Kasumi-1 (cell line): ENCODE results near the gene CRYZ.
"Not testable (repeated sequence)": the region's sequence is repeated elsewhere in the genome, so short reads cannot be mapped to it uniquely, and the experiment has no call there.

ENCODE experiments used
- DNase-seq, 2 experiments: peaks; one replicate each; lab custom pipeline; 2025; lab: John Stamatoyannopoulos, UW

The CRYZ gene, protein sequence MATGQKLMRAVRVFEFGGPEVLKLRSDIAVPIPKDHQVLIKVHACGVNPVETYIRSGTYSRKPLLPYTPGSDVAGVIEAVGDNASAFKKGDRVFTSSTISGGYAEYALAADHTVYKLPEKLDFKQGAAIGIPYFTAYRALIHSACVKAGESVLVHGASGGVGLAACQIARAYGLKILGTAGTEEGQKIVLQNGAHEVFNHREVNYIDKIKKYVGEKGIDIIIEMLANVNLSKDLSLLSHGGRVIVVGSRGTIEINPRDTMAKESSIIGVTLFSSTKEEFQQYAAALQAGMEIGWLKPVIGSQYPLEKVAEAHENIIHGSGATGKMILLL

DNA sequence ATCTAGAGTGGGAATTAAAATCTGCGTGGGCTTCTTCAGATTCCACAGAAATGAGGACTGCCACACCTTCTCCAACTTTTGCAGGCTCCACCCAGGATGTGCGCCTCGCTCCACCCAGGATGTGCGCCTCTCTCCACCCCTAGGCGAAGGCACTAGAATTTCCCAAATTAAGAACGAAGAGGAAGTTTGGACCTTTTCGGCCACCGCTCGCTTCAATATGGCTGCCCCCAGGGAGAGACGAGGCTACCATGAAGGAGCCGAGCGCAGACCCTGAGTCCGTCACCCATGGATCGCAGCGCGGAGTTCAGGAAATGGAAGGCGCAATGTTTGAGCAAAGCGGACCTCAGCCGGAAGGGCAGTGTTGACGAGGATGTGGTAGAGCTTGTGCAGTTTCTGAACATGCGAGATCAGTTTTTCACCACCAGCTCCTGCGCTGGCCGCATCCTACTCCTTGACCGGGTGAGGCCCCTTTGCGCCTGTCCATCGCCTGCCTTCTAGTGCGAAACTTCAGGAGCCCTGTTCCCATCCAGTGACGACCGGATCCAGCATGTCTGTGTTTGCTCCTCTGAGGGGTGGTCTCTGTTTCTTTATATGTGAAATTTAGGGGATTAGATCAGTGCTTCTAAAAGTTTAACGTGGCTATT lies at the start of gene CRYZ, which contains the start of gene TYW3:
CRYZ (minus strand) TSS at position 91 of the 644 bp plus-strand sequence. CDS start 8,229 bp downstream, outside the sequence.
TYW3 (plus strand) TSS at position 193 of the 644 bp plus-strand sequence; CDS start at position 286, 93 bp downstream.
- DNase-seq: peak; percentile 94 to 96

GRCh38 chr1:74780594-74780993 lies 47.7 kb upstream of the CRYZ start:
- no peak for DNase-seq

DNA sequence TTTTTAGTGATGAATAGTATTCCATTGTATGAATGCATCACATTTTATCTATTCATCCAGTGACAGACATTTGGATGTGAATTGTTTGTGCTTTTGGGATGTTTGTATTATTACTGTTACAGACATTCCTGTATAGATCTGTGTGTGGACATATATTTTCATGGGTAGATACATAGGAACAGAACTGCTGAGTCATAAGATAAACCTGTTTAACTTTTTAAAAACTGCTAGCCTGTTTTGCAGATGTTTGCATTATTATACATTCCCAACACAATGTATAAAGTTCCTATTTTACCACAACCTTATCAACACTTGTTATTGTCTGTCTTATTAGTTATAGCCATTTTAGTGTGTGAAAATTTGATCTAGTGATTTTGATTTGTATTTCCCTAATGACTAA lies 46.9 kb upstream of the CRYZ start:
- no peak for DNase-seq

DNA sequence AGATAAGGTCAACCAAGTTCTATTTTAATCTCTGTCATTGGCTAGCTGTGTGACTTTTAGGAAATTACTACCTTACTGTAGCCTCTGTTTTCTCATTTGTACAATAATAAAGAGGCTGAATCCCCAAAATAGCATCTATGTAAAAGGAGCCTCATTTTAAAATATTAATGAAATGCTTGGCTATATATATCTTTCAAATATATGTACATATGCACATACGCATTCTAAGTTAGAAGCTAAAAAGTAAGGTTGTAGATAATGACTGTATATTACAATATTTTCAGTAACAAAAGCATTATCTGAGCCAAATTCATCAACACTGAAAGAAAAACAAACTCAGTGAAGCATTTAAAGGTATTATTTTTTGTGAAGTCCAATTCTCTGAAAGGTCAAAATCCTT lies 44.7 kb upstream of the CRYZ start:
- DNase-seq: no peak

DNA sequence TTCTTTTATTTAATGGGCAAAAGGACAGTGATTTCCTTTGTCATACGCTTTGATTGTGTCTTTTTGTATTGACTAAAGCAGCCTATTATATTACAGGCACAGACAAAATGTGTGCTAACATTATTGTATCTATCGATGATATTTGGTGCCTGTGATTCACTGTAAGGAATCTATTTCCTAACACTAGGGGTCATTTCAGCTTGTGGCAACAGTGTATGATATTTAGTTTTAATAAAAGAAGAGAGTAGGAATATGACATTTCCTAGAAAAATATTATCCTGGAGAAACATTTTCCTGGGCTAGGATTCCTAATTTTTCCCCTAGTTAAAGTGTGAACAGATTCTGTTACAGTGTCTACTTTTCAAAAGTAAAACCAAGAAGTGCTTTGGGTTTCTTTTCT lies 42.9 kb upstream of the CRYZ start:
- DNase-seq: no peak

GRCh38 chr1:74773582-74773981 lies 40.7 kb upstream of the CRYZ start:
- DNase-seq: no peak

- DNase-seq: no peak
Observed at GRCh38 chr1:74772945-74773344, 40.1 kb upstream of the CRYZ start.

- peak; percentile 63 to 82 for DNase-seq
Observed at GRCh38 chr1:74771913-74772515, 39.2 kb upstream of the CRYZ start.

- peak; percentile 31 to 57 for DNase-seq
Observed at GRCh38 chr1:74767490-74767889, 34.6 kb upstream of the CRYZ start.

- no peak for DNase-seq
Observed at GRCh38 chr1:74766579-74766978, 33.7 kb upstream of the CRYZ start.

- no peak for DNase-seq
Observed at GRCh38 chr1:74763807-74764206, 31.0 kb upstream of the CRYZ start.

GRCh38 chr1:74756650-74757049 lies 23.8 kb upstream of the CRYZ start:
- DNase-seq: not testable (repeated sequence)

DNA sequence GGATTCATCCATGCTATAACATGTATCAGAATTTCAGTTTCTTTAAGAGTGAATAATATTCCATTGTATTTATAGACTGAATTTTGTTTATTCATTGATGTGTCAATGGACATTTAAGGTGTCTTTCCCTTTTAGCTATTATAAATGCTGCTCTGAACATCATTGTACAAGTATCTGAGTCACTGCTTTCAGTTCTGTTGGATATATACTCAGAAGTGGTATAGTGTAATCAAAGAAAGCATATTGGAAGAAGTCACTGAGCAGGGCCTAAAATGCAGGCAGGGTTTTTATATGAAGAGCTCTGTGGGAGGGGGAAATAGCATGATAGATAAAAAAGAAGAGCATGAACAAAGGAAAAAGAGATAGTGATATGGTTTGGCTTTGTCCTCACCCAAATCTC lies 22.6 kb upstream of the CRYZ start:
- DNase-seq: no peak

DNA sequence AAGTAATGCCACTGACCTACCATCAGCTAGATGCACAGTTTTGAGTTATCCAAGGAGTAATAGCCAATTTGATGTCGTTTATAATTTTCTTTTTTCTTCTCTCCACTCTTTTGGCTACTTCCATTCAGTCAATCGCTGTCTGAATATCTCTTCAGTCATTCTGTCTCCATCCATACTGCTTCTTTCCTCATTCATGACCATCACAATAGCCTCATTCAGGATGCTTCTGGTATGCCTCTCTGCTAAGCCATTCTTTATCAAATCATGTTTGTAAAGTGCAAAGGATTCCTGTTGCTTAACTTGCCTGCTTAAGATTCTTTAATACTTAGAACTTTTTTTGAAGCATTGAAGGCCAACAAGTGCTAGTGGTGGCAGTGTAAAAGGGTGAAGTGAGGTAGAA lies 20.3 kb upstream of the CRYZ start:
- DNase-seq: no peak

DNA sequence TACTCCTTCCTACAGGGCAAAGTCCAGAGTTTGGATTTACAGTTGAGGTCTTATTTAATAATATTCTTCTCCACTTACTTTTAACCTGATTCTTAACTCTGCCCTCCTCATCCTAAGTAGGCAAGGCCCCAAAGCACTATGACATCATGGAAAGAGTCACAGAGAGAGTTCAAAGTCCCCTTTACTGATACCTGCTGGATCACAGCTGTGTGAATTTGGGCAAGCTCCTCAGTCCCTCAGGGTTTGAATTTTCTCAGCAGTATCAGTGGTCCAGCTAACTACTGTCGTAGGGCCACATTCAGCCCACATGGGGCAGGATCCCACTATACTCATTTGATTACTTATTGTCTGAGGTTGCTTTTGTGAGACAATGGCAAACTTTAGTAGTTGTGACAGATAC lies 16.1 kb upstream of the CRYZ start:
- no peak for DNase-seq

- DNase-seq: not testable (repeated sequence)
Observed at GRCh38 chr1:74745247-74745646, 12.4 kb upstream of the CRYZ start.

DNA sequence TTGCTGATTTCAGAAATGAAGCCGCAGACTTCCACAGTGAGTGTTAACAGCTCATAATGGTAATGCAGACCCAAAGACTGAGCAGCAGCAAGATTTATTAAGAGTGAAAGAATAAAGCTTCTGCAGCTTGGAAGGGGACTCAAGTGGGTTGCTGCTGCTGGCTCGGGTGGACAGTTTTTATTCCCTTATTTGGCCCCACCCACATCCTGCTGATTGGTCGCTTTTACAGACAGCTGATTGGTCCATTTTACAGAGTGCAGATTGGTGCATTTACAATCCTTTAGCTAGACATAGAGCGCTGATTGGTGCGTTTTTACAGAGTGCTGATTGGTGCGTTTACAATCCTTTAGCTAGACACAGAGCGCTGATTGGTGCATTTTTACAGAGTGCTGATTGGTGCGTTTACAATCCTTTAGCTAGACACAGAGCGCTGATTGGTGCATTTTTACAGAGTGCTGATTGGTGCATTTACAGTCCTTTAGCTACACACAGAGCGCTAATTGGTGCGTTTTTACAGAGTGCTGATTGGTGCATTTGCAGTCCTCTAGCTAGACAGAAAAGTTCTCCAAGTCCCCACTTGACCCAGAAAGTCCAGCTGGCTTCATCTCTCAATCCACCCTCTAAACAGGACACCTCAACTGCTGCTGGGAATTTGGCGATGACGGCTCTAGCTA lies 7.6 kb upstream of the CRYZ start:
- DNase-seq: not testable (repeated sequence)

DNA sequence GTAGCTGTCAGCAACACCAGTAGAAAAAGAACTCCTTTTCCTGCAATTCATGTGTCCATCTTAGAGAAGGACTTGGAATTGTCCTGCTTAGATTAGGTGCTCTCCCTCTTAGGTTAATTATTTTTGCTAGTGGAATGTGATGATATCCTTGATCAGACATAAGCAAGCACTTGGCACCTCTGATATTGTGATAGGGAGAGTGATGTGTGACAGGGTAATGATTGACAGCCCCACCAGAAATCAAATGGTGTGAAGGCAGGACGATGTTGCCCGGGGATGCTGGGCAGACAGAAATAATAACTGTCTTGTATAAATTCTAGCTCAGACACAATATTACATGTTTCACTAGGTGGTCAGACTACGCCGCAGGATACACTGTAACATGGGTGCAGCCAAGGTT lies 4.5 kb upstream of the CRYZ start:
- no peak for DNase-seq

DNA sequence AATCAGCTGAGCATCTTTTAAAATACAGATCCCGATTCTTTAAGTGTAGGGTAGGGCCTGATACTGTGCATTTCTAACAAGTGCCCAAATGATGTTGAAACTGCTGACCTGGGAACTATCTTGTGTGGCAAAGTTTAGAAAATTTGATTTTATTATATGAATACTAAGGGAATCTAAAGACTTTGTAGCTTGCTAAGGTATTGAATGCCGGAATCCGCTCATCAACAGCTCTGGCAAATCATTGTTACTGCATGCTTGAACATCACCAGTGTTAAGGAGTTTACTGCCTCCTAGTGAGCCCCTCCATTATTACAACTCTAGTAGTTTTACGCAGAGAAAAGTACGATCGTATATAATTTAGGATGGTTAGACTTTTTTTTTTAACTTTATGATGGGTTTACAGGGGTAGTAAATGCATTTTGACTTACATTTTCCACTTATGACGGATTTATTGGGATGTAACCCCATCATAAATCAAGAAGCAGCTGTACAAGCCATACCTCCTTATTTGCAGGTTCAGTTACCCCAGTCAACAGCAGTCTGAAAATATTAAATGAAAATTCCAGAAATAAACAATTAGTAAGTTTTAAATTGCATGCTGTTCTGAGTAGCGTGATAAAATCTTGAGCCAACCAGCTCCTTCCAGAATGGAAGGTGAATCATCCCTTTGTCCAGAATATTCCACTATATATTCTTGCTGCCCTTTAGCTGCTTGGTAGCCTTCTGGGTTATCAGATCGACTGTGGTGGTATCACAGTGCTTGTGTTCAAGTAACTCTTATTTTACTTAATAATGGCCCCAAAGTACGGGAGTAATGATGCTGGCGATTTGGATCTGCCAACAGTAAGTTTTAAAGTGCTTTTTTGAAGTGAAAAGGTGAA lies 994 bp upstream of the CRYZ start:
- peak; percentile 87 to 91 for DNase-seq

- peak in 1 of 2 experiments; percentile 44 for DNase-seq
Observed at GRCh38 chr1:74732071-74732946, 541 bp downstream of the CRYZ start.
